HG02973 (cell line): ENCODE results near the gene ABCC1.

Experiments used
- ATAC-seq: cut with Tn5 transposase; IDR thresholded peaks from one replicate; pipeline ENCODE4 v1.9.1; 2021; ENCODE audit warnings: moderate library complexity; ENCODE audit not compliant: unreplicated experiment

Gene ABCC1

GRCh38 chr16:16016388-16016964 is 67.1 kb downstream of the ABCC1 start:
- ATAC-seq, result no peak

- ATAC-seq, result no peak
Measured at GRCh38 chr16:16017812-16018211, 68.4 kb downstream of the ABCC1 start.

- ATAC-seq, result no peak
Measured at GRCh38 chr16:16018705-16019104, 69.3 kb downstream of the ABCC1 start.

GRCh38 chr16:16019488-16019887 is 70.1 kb downstream of the ABCC1 start:
- no peak for ATAC-seq

GRCh38 chr16:16020291-16020690 is 70.9 kb downstream of the ABCC1 start:
- no peak for ATAC-seq

- no peak for ATAC-seq
Measured at GRCh38 chr16:16021020-16021419, 71.6 kb downstream of the ABCC1 start.

- ATAC-seq, result no peak
Measured at GRCh38 chr16:16021646-16021987, 72.2 kb downstream of the ABCC1 start.

GRCh38 chr16:16021988-16022682 is 72.7 kb downstream of the ABCC1 start:
- ATAC-seq, result no peak

- no peak for ATAC-seq
Measured at GRCh38 chr16:16022683-16023064, 73.3 kb downstream of the ABCC1 start.

GRCh38 chr16:16025214-16025968 is 76.0 kb downstream of the ABCC1 start:
- no peak for ATAC-seq

GRCh38 chr16:16027728-16028310 is 78.4 kb downstream of the ABCC1 start:
- no peak for ATAC-seq

GRCh38 chr16:16028311-16028999 is 79.0 kb downstream of the ABCC1 start:
- no peak for ATAC-seq

GRCh38 chr16:16029431-16030011 is 80.1 kb downstream of the ABCC1 start:
- no peak for ATAC-seq

GRCh38 chr16:16030449-16030848 is 81.0 kb downstream of the ABCC1 start:
- no peak for ATAC-seq

- ATAC-seq, result no peak
Measured at GRCh38 chr16:16031401-16031800, 82.0 kb downstream of the ABCC1 start.

- ATAC-seq, result no peak
Measured at GRCh38 chr16:16032271-16032979, 83.0 kb downstream of the ABCC1 start.

- no peak for ATAC-seq
Measured at GRCh38 chr16:16033208-16033717, 83.8 kb downstream of the ABCC1 start.

- ATAC-seq, result no peak
Measured at GRCh38 chr16:16036359-16036792, 87.0 kb downstream of the ABCC1 start.

GRCh38 chr16:16037521-16037920 is 88.1 kb downstream of the ABCC1 start:
- ATAC-seq, result no peak

GRCh38 chr16:16037970-16038369 is 88.6 kb downstream of the ABCC1 start:
- no peak for ATAC-seq
